Transverse colon (tissue), 4 donors: ENCODE measurements around the gene SERBP1. TPM values are rescaled to one million over a fixed set of nuclear protein-coding genes. Genes with fewer than 3 reads are reported as not detected.

ENCODE experiments used
- DNase-seq: peaks from one replicate; pipeline ENCODE4 v3.0.0-alpha.2; 2019
- H3K27ac ChIP-seq, 4 donors: fragments of 200-600 bp; sonication (generic); 2 replicates each; pipeline ENCODE4 v1.5.1; 2016 to 2018; ENCODE audit warnings: inconsistent platforms in 4 of 4
- H3K27me3 ChIP-seq: fragments of 200-600 bp; sonication (generic); 2 replicates; pipeline ENCODE4 v1.5.1; 2017; ENCODE audit warnings: inconsistent platforms
- H3K36me3 ChIP-seq, 4 donors: fragments of 200-600 bp; sonication (generic); 2 replicates each; pipeline ENCODE4 v1.5.1; 2017 to 2019; ENCODE audit warnings: inconsistent platforms in 4 of 4
- H3K4me1 ChIP-seq, 4 donors: fragments of 200-600 bp; sonication (generic); 2 replicates each; pipeline ENCODE4 v1.5.1; 2017 to 2020; ENCODE audit warnings: inconsistent platforms in 4 of 4
- H3K4me3 ChIP-seq, 4 donors: fragments of 200-600 bp; sonication (generic); 1 replicate in 1 of 4; 2 replicates in 3 of 4; pipeline versions ENCODE4 v1.5.1 to v1.6.1; 2017 to 2019; ENCODE audit warnings: inconsistent platforms in 4 of 4
- H3K9me3 ChIP-seq, 2 donors: fragments of 200-600 bp; sonication (generic); 2 replicates each; pipeline ENCODE4 v1.5.1; 2017 to 2019; ENCODE audit warnings: inconsistent platforms in 2 of 2
- EP300 ChIP-seq: sonication (generic); formaldehyde crosslinking; IDR thresholded peaks from one replicate; pipeline ENCODE4 v1.6.1; 2017; ENCODE audit warnings: antibody characterized with exemption, low read depth
- POLR2A ChIP-seq: fragments of 450-650 bp; IDR thresholded peaks from one replicate; pipeline ENCODE4 v1.6.1; 2016; ENCODE audit warnings: antibody characterized with exemption, mild to moderate bottlenecking, moderate library complexity
- POLR2AphosphoS5 ChIP-seq, 3 donors: sonication (generic); formaldehyde crosslinking; IDR thresholded peaks; one replicate each; pipeline ENCODE4 v1.6.1; 2016; ENCODE audit warnings: antibody characterized with exemption in 3 of 3
- WGBS, 2 donors: methylation state at CpG; one replicate each; pipeline ENCODE4 v1.1.5; 2018; ENCODE audit warnings: low coverage in 1 of 2; 5-methylcytosine and 5-hydroxymethylcytosine counted together
- in situ Hi-C, 4 donors: fragments of 200-750 bp; cut with MboI; loops; one replicate each; pipeline versions ENCODE4 v1.15.0 to v1.15.1; 2017; ENCODE audit warnings: low sequenced_read_pairs in 3 of 4, low pct_ligation_motif_present in 1 of 4, low pct_unique_long_range_greater_than_20kb in 1 of 4
- intact Hi-C: fragments of 100-400 bp; cut with DNase I; formaldehyde crosslinking; loops from one replicate; pipeline ENCODE4 v1.15.1; 2023; ENCODE audit warnings: low total_unique reads
- total RNA-seq, 4 donors: library from RNA; depleted of rRNA; stranded (reverse); fragments of >200 nt; gene quantifications; one replicate each; pipeline ENCODE4 v1.1.0, GENCODE V29; 2016
- TF ChIP-seq, protein P1 (sequence below), 5 experiments: fragments of 200-600 bp in 3 of 5; fragments of 450-650 bp in 2 of 5; sonication (generic) in 3 of 5; IDR thresholded peaks; 1 replicate in 2 of 5; 2 replicates in 3 of 5; pipeline ENCODE4 v1.5.1; 2016 to 2017; ENCODE audit warnings: antibody characterized with exemption in 5 of 5, inconsistent platforms in 3 of 5, mild to moderate bottlenecking in 2 of 5, moderate library complexity in 1 of 5

Gene SERBP1
- total RNA-seq, 4 donors from 2014 or later, result 64.3 to 218 (median 158) TPM

GRCh38 chr1:67459068-67459467, 28.9 kb upstream of the SERBP1 start:
- H3K27ac ChIP-seq, result no peak overlapping the region
- H3K4me1 ChIP-seq, result no peaks in the 10 kb centered on the region
- H3K4me3 ChIP-seq, result no peak overlapping the region
- intact Hi-C loops (no loop called here), in situ Hi-C loops (no loop called here)
- no peak for TF ChIP-seq POLR2A
- TF ChIP-seq, protein P1, sequence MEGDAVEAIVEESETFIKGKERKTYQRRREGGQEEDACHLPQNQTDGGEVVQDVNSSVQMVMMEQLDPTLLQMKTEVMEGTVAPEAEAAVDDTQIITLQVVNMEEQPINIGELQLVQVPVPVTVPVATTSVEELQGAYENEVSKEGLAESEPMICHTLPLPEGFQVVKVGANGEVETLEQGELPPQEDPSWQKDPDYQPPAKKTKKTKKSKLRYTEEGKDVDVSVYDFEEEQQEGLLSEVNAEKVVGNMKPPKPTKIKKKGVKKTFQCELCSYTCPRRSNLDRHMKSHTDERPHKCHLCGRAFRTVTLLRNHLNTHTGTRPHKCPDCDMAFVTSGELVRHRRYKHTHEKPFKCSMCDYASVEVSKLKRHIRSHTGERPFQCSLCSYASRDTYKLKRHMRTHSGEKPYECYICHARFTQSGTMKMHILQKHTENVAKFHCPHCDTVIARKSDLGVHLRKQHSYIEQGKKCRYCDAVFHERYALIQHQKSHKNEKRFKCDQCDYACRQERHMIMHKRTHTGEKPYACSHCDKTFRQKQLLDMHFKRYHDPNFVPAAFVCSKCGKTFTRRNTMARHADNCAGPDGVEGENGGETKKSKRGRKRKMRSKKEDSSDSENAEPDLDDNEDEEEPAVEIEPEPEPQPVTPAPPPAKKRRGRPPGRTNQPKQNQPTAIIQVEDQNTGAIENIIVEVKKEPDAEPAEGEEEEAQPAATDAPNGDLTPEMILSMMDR (IDR thresholded peaks at IDR 0.05), result no peak
- TF ChIP-seq POLR2AphosphoS5 (IDR thresholded peaks at IDR 0.05), result no peak
- TF ChIP-seq EP300, result no peak
- no peaks in the 10 kb centered on the region for H3K9me3 ChIP-seq
- WGBS, 2 donors, result 94 to 95% methylated on average over 3 of the region's 3 CpGs
- no peaks in the 10 kb centered on the region for H3K27me3 ChIP-seq
- no peaks in the 10 kb centered on the region for H3K36me3 ChIP-seq
- DNase-seq, result no peak

DNA sequence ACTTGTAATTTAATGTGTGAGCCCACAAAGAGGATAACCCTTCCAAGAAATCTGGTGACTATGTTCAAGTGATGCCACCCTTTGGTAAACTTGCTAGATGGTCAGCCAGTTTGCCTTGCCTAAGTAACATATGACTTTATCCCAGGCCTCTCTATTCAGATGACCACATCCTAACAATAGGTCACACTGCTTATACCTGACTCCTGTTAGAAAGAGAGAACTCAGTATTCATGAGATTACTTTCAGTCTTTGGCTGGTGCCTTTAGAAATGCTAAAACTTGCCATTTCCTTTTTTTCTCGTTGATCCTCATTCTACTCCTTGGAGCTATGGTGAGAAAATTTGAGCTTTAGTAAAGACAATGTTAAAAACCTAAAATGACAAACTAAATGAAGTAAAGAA, 28.5 kb upstream of the SERBP1 start:
- Histone ChIP-seq H3K4me3 (no peak overlapping the region), H3K36me3 (no peaks in the 10 kb centered on the region), H3K4me1 (no peaks in the 10 kb centered on the region), H3K27ac (no peak overlapping the region), H3K9me3 (no peaks in the 10 kb centered on the region), H3K27me3 (no peaks in the 10 kb centered on the region)
- intact Hi-C loops, result no loop called here
- DNase-seq, result no peak
- WGBS, 2 donors, result 70 to 73% methylated on average over 1 of the region's 1 CpG
- no peak for TF ChIP-seq POLR2AphosphoS5 (IDR thresholded peaks at IDR 0.05)
- no peak for TF ChIP-seq EP300
- TF ChIP-seq, protein P1 (IDR thresholded peaks at IDR 0.05), result no peak
- no peak for TF ChIP-seq POLR2A
- in situ Hi-C loops, result no loop called here

GRCh38 chr1:67457247-67457646, 27.0 kb upstream of the SERBP1 start:
- intact Hi-C loops (no loop called here), in situ Hi-C loops (no loop called here)
- Histone ChIP-seq H3K4me1 (no peaks in the 10 kb centered on the region), H3K4me3 (no peak overlapping the region), H3K27me3 (no peaks in the 10 kb centered on the region), H3K9me3 (no peaks in the 10 kb centered on the region), H3K36me3 (no peaks in the 10 kb centered on the region), H3K27ac (no peak overlapping the region)
- no peak for DNase-seq
- WGBS, 2 donors, result 76% methylated on average over 1 of the region's 1 CpG; no CpG with 5 or more reads in 1 of the 2 donors
- TF ChIP-seq POLR2A (no peak), EP300 (no peak), POLR2AphosphoS5 (IDR thresholded peaks at IDR 0.05) (no peak)
- TF ChIP-seq, protein P1 (IDR thresholded peaks at IDR 0.05), result no peak

DNA sequence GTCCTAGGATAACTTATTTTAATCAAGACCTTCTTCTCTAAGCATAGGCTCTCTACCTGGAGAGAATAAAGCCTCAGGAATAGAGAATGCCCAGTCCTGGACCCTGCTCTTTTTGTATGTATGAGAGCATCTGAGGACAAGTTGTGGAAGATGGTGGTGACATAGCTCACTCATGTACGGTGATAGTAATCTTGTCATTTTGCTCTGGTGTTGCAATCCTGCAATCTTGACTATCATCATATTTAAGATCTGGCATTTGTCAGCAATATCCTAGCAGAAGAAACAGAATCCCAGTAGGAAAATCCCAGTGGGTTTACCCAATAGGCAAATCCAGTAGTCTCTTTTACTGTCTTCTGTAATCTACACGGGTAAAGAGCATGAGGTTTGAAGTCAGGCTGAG, 21.6 kb upstream of the SERBP1 start:
- Histone ChIP-seq H3K27me3 (no peaks in the 10 kb centered on the region), H3K4me3 (no peak overlapping the region), H3K36me3 (no peaks in the 10 kb centered on the region), H3K27ac (no peak overlapping the region), H3K9me3 (no peaks in the 10 kb centered on the region), H3K4me1 (no peaks in the 10 kb centered on the region)
- no peak for DNase-seq
- WGBS, 2 donors, result 87 to 95% methylated on average over 2 of the region's 2 CpGs
- no peak for TF ChIP-seq EP300
- TF ChIP-seq POLR2AphosphoS5 (IDR thresholded peaks at IDR 0.05), result no peak
- TF ChIP-seq, protein P1 (IDR thresholded peaks at IDR 0.05), result no peak
- no peak for TF ChIP-seq POLR2A
- in situ Hi-C loops, result no loop called here
- intact Hi-C loops, result no loop called here
